Measurements from ENCODE around the gene CHTF8.

CHTF8 gene, protein sequence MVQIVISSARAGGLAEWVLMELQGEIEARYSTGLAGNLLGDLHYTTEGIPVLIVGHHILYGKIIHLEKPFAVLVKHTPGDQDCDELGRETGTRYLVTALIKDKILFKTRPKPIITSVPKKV

GRCh38 chr16:69132424-69133252, at the start of gene CHTF8, which contains the start of gene UTP4:
TSS of gene CHTF8 (minus strand) at chr16:69132588. CDS start at chr16:69121458, 11,130 bp downstream.
TSS of gene UTP4 (plus strand) at chr16:69132649. CDS start at chr16:69133460, 811 bp downstream.
- TF ChIP-seq, protein P1, sequence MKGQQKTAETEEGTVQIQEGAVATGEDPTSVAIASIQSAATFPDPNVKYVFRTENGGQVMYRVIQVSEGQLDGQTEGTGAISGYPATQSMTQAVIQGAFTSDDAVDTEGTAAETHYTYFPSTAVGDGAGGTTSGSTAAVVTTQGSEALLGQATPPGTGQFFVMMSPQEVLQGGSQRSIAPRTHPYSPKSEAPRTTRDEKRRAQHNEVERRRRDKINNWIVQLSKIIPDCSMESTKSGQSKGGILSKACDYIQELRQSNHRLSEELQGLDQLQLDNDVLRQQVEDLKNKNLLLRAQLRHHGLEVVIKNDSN (IDR thresholded peaks at IDR 0.05), result peak; percentile 79
- TF ChIP-seq YY1 (IDR thresholded peaks at IDR 0.05; ENCODE audit: low read depth) (peak; percentile 72), TAF1 (IDR thresholded peaks at IDR 0.05; ENCODE audit: low read depth) (peak; percentile 65), ZBTB7A (IDR thresholded peaks at IDR 0.05; ENCODE audit: low read depth) (peak; percentile 85; the same call in 1 of the 2 replicates), TCF12 (IDR thresholded peaks at IDR 0.05; ENCODE audit: low read depth) (peak; percentile 25; the same call in 1 of the 2 replicates), CEBPB (IDR thresholded peaks at IDR 0.05) (no peak), CREB1 (IDR thresholded peaks at IDR 0.05; ENCODE audit: low read depth) (no peak)
- TF ChIP-seq, protein P2, sequence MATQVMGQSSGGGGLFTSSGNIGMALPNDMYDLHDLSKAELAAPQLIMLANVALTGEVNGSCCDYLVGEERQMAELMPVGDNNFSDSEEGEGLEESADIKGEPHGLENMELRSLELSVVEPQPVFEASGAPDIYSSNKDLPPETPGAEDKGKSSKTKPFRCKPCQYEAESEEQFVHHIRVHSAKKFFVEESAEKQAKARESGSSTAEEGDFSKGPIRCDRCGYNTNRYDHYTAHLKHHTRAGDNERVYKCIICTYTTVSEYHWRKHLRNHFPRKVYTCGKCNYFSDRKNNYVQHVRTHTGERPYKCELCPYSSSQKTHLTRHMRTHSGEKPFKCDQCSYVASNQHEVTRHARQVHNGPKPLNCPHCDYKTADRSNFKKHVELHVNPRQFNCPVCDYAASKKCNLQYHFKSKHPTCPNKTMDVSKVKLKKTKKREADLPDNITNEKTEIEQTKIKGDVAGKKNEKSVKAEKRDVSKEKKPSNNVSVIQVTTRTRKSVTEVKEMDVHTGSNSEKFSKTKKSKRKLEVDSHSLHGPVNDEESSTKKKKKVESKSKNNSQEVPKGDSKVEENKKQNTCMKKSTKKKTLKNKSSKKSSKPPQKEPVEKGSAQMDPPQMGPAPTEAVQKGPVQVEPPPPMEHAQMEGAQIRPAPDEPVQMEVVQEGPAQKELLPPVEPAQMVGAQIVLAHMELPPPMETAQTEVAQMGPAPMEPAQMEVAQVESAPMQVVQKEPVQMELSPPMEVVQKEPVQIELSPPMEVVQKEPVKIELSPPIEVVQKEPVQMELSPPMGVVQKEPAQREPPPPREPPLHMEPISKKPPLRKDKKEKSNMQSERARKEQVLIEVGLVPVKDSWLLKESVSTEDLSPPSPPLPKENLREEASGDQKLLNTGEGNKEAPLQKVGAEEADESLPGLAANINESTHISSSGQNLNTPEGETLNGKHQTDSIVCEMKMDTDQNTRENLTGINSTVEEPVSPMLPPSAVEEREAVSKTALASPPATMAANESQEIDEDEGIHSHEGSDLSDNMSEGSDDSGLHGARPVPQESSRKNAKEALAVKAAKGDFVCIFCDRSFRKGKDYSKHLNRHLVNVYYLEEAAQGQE (IDR thresholded peaks at IDR 0.05; ENCODE audit: low read depth), result no peak
- TF ChIP-seq, protein P3, sequence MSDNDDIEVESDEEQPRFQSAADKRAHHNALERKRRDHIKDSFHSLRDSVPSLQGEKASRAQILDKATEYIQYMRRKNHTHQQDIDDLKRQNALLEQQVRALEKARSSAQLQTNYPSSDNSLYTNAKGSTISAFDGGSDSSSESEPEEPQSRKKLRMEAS (IDR thresholded peaks at IDR 0.05), result peak; percentile 97

DNA sequence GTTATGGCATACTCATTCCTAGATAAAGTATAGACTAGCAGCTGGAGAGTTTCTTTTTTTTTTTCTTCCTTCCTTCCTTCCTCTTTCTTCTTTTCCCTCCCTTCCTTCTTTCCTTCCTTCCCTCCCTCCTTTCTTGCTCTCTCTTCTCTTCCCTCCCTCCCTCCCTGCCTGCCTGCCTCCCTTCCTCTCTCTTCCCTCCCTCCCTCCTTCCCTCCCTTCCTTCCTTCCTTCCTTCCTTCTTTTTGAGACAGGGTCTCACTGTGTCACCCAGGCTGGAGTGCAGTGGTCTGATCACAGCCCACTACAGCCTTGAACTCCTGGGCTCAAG, 47.6 kb upstream of the CHTF8 start:
- TF ChIP-seq NFIC (IDR thresholded peaks at IDR 0.05) (no peak), YY1 (IDR thresholded peaks at IDR 0.05; ENCODE audit: low read depth) (no peak), CREB1 (IDR thresholded peaks at IDR 0.05; ENCODE audit: low read depth) (no peak), TAF1 (IDR thresholded peaks at IDR 0.05; ENCODE audit: low read depth) (no peak), TEAD4 (IDR thresholded peaks at IDR 0.05) (no peak), RAD21 (IDR thresholded peaks at IDR 0.05; ENCODE audit: low read depth) (no peak), EGR1 (IDR thresholded peaks at IDR 0.05) (no peak), ZBTB7A (IDR thresholded peaks at IDR 0.05; ENCODE audit: low read depth) (no peak), TCF12 (IDR thresholded peaks at IDR 0.05; ENCODE audit: low read depth) (no peak)
- TF ChIP-seq, protein P2 (IDR thresholded peaks at IDR 0.05; ENCODE audit: low read depth), result no peak

DNA sequence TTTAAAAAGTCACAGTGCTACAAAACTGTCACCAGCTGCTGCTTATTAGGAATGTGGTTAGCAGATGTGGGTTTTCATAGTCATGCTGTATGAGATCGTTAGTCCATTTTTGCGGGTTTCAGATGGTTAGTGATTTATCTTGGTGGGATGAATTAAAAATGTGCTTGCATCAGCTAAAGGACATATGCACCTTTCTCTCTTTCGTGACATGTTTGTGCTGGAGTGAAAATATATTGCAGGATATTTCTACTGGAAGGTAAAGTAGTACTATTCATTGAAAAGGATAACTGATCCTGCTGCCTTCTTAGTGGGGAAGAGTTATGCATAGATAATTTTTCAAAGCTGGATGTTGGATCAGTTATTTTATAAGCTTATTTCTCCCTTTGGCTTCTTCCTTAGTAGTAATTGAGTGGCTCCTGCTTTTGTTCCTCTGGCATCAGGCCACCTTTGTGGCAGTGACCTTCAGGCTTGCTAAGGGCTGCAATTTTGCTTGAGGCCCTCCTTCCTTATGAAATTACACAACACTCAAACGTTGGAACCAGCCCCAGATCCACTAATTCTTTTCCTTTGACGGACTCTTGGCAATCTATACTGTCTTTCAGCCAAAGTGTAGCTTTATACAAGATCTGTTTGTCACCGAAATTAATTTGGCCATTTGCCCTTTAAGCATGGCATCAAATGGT, 47.1 kb upstream of the CHTF8 start:
- TF ChIP-seq YY1 (IDR thresholded peaks at IDR 0.05; ENCODE audit: low read depth), result no peak
- TF ChIP-seq TAF1 (IDR thresholded peaks at IDR 0.05; ENCODE audit: low read depth), result no peak
- TF ChIP-seq RAD21 (IDR thresholded peaks at IDR 0.05; ENCODE audit: low read depth), result no peak
- TF ChIP-seq, protein P3 (IDR thresholded peaks at IDR 0.05), result no peak
- peak; percentile 94 for TF ChIP-seq NFIC (IDR thresholded peaks at IDR 0.05)
- TF ChIP-seq EP300 (IDR thresholded peaks at IDR 0.05; ENCODE audit: borderline replicate concordance), result peak; percentile 37; the same call in 1 of the 2 replicates
- no peak for TF ChIP-seq TEAD4 (IDR thresholded peaks at IDR 0.05)
- no peak for TF ChIP-seq ZBTB7A (IDR thresholded peaks at IDR 0.05; ENCODE audit: low read depth)
- TF ChIP-seq, protein P2 (IDR thresholded peaks at IDR 0.05; ENCODE audit: low read depth), result no peak
- TF ChIP-seq, protein P1 (IDR thresholded peaks at IDR 0.05), result no peak
- TF ChIP-seq CREB1 (IDR thresholded peaks at IDR 0.05; ENCODE audit: low read depth), result no peak
- TF ChIP-seq FOXM1 (IDR thresholded peaks at IDR 0.05; ENCODE audit: borderline replicate concordance, low read depth), result no peak
- TF ChIP-seq TCF12 (IDR thresholded peaks at IDR 0.05; ENCODE audit: low read depth), result peak; percentile 39; the same call in 1 of the 2 replicates
- no peak for TF ChIP-seq EGR1 (IDR thresholded peaks at IDR 0.05)
- peak; percentile 94 for TF ChIP-seq CEBPB (IDR thresholded peaks at IDR 0.05)

Data from Ishikawa (cell line).